DMS 273 (cell line): ENCODE measurements around the gene GNAO1.
A peak's percentile ranks its signal among the peaks of the same experiment; 100 is the strongest.

Experiments used
- DNase-seq: peaks from one replicate; lab custom pipeline; 2025; ENCODE audit not compliant: unreplicated experiment; lab: John Stamatoyannopoulos, UW

The GNAO1 gene

GRCh38 chr16:56198006-56198754 lies 6.9 kb downstream of the GNAO1 start:
- no peak for DNase-seq

GRCh38 chr16:56198755-56199114 lies 7.4 kb downstream of the GNAO1 start:
- DNase-seq: no peak

GRCh38 chr16:56199164-56199563 lies 7.9 kb downstream of the GNAO1 start:
- no peak for DNase-seq

GRCh38 chr16:56201030-56201429 lies 9.7 kb downstream of the GNAO1 start:
- no peak for DNase-seq

- DNase-seq: no peak
Measured at GRCh38 chr16:56202036-56202435, 10.7 kb downstream of the GNAO1 start.

- DNase-seq: peak; percentile 76
Measured at GRCh38 chr16:56203052-56203451, 11.8 kb downstream of the GNAO1 start.

- DNase-seq: no peak
Measured at GRCh38 chr16:56204816-56205215, 13.5 kb downstream of the GNAO1 start.

- DNase-seq: no peak
Measured at GRCh38 chr16:56206951-56207350, 15.7 kb downstream of the GNAO1 start.

GRCh38 chr16:56207421-56207820 lies 16.1 kb downstream of the GNAO1 start:
- no peak for DNase-seq

GRCh38 chr16:56211435-56211981 lies 20.2 kb downstream of the GNAO1 start:
- DNase-seq: no peak

- DNase-seq: no peak
Measured at GRCh38 chr16:56212144-56212543, 20.9 kb downstream of the GNAO1 start.

- DNase-seq: no peak
Measured at GRCh38 chr16:56221995-56222394, 30.7 kb downstream of the GNAO1 start.

GRCh38 chr16:56222474-56222997 lies 31.2 kb downstream of the GNAO1 start:
- DNase-seq: no peak

- peak; percentile 54 for DNase-seq
Measured at GRCh38 chr16:56225017-56225742, 33.9 kb downstream of the GNAO1 start.

- peak; percentile 90 for DNase-seq
Measured at GRCh38 chr16:56226187-56226586, 34.9 kb downstream of the GNAO1 start.

- DNase-seq: peak; percentile 13
Measured at GRCh38 chr16:56226845-56227525, 35.7 kb downstream of the GNAO1 start.

GRCh38 chr16:56227936-56228335 lies 36.6 kb downstream of the GNAO1 start:
- DNase-seq: no peak

- peak; percentile 32 for DNase-seq
Measured at GRCh38 chr16:56228476-56228875, 37.2 kb downstream of the GNAO1 start.

GRCh38 chr16:56233795-56234566 lies 42.7 kb downstream of the GNAO1 start:
- no peak for DNase-seq

GRCh38 chr16:56234737-56235136 lies 43.4 kb downstream of the GNAO1 start:
- DNase-seq: no peak

- no peak for DNase-seq
Measured at GRCh38 chr16:56237451-56237930, 46.2 kb downstream of the GNAO1 start.
